Measurements from ENCODE around the gene BPIFB6.

Gene BPIFB6

GRCh38 chr20:33002087-33002808 lies 29.2 kb upstream of the BPIFB6 start:
- DNase-seq = no peak

- DNase-seq = no peak
These were observed 27.2 kb upstream of the BPIFB6 start, which contains the start of gene SUN5 for GRCh38 chr20:33004141-33004751. TSS of gene SUN5 (minus strand) at chr20:33004433. CDS start at chr20:33004340, 93 bp downstream.

- no peak for DNase-seq
These were observed 26.3 kb upstream of the BPIFB6 start for GRCh38 chr20:33005132-33005566.

- DNase-seq = no peak
These were observed 25.3 kb upstream of the BPIFB6 start for GRCh38 chr20:33005908-33006775.

- no peak for DNase-seq
These were observed 24.6 kb upstream of the BPIFB6 start for GRCh38 chr20:33006776-33007375.

GRCh38 chr20:33007376-33008335 lies 23.8 kb upstream of the BPIFB6 start, which contains the start of gene BPIFB2:
TSS of gene BPIFB2 (plus strand) at chr20:33007704. CDS start at chr20:33008575, 871 bp downstream.
- DNase-seq = no peak

GRCh38 chr20:33008336-33009213 lies 22.9 kb upstream of the BPIFB6 start:
- no peak for DNase-seq

GRCh38 chr20:33009214-33010132 lies 22.0 kb upstream of the BPIFB6 start:
- DNase-seq = no peak

GRCh38 chr20:33010133-33010504 lies 21.3 kb upstream of the BPIFB6 start:
- DNase-seq = no peak

- DNase-seq = no peak
These were observed 20.6 kb upstream of the BPIFB6 start for GRCh38 chr20:33010674-33011449.

GRCh38 chr20:33012327-33013189 lies 18.9 kb upstream of the BPIFB6 start:
- no peak for DNase-seq

GRCh38 chr20:33013701-33014326 lies 17.6 kb upstream of the BPIFB6 start:
- DNase-seq = no peak

- DNase-seq = no peak
These were observed 16.9 kb upstream of the BPIFB6 start for GRCh38 chr20:33014336-33015113.

- DNase-seq = no peak
These were observed 16.3 kb upstream of the BPIFB6 start for GRCh38 chr20:33015114-33015484.

- DNase-seq = no peak
These were observed 15.5 kb upstream of the BPIFB6 start for GRCh38 chr20:33015700-33016580.

All from amniotic stem cell (primary cell).